HT-29 (cell line): ENCODE measurements around the gene ZIC4. TPM values are rescaled to one million over a fixed set of nuclear protein-coding genes. Genes with fewer than 3 reads are reported as not detected.

Experiments used
- DNase-seq: peaks from one replicate; pipeline ENCODE4 v3.0.0-alpha.2; 2015; ENCODE audit warnings: low spot score
- total RNA-seq: library from RNA; depleted of rRNA; stranded (reverse); fragments of >200 nt; shearing (Covaris generic); gene quantifications from 2 replicates; pipeline ENCODE4 v1.2.3, GENCODE V29; 2014

ZIC4 gene
- total RNA-seq, 1 experiment from 2014 or later = not detected

DNA sequence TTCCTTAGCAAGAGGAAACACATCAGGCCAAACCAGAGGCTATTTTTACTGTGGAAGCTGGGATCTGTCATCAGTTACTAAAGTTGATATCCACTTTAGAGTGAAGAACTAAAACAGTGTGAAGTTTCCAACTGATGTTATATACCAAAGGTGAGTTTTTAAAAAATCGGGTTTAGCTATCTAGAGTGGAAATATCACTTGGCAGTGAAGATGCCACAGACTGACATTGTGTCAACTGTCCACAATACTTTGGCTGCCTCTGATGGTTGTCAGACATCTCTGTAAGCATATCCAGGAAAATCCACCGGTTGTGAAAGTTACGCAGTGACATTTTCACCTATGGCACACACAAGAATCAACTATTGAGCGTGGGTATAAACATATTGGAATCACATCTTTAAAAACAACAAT, 12.0 kb upstream of the ZIC4 start:
- DNase-seq = no peak

DNA sequence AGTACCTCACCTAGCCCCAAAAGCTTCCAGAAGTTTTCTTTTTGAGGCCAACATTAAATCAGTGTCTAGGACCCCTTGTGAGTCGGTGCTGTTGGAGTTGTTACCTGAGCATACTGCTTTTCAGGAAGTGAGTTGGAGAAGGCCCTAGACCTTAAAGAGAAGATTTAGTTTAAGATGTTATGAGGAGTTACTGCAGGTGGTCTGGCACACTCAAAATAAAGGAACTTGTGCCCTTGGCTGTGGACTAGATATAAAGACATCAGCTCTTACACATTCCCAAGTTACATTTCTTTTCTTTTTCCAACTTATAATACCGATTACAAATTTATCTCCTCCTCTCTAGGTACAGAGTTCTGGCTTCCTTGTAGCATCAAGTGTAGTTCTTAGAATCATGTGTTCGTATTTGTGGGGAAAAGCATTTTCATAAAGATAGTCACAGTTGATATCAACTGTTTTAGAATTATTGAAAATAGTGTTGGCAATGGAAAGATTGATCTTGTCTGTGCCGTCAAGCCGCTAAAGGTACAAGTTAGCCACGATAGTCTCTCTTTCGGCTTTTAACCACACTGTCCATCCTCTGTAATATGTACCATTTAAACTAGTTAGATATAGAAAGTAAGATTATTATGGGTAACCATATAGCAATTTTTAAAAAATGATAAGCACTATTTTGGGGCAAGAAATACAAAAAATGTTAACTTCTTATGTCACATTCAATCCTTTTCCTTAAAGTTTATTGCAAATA, 11.4 kb upstream of the ZIC4 start:
- DNase-seq = no peak

DNA sequence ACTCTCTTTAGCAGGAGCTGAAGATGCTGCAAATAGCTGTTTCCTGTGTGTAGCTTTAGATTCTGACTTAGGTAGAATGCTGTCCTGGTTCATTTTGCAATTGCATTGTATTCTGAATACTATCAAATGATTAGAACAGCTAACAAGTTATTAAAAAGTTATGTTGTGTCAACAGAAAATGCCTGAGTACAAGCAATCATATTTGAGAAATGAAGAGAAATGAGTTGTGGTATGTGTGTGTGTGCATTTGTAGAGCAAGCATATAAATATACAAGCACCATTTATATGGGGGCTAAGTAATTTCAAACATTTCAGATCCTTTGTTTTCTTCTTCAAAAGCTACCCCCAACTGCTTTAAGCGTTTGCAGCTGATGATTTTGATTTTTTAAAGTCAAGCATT, 10.6 kb upstream of the ZIC4 start:
- DNase-seq = no peak

DNA sequence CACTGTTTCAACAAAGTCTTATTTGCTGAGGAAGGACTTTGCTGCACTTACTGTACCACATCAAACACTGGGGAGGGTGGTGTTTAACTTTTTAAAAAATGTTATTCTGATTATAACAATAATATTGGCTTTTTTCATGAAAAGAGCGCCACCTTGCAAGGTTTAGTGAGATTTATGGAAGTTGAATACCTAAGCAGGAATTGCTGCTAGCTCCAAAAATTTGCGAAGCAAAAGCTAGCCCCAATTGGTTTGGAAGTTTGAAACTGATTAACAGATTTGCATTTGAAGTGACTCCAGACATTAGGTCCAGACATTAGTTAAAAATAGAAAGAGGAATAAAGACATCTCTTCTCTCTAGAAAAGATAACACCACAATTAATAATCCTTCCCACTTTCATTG, 9.5 kb upstream of the ZIC4 start:
- no peak for DNase-seq

DNA sequence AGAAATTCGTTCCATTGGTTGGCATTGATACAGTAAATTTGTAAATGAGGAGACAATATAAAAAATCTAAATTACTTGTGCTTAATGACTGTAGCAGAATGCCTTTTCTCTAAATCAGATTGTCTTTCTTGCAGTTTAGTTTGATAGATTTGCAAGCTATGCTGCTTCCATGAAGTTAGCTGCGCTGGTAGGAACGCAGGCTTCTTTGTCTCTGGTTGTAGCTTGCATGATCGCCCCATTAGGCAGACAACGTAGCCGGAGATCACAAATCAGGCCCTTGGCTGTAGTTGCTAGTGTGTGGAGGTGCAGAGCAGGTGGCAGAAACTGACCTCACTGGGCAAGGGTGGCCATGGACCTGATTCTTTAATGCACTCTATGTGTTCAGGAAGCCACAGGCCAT, 8.9 kb upstream of the ZIC4 start:
- DNase-seq = no peak

DNA sequence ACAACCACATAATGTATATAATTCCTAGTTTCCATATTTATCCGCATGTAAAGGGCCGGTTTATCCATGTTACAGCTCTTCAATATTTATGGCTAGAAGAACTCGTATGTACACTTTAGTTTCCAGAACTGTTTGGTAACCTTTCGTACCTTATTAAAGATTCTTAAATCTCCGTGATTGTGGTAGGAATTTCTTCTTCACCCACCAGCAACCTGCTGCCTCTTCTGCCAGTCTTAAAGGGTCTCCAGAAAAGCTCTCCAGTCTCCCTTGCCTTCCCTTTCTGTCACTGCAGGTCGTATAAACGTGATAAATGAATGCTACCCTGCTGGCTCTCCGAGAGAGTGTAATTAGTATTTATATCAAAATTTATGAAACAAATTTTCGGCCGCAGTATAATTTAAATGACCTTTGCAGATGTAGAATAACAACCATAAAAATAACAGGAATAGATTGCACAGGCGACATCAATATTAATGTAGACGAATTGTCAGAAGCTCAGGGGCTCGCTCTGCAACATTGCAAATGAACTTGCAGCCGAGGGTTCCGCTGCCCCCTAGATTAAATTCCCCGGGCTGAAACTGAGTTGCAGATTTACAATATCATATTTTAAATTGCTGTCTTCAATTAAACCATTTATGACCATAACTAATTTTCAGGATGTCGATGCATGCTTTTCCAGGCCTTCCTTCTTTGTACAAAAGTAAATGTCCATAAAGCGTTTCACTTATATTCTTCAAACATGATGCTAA, 8.2 kb upstream of the ZIC4 start:
- no peak for DNase-seq

DNA sequence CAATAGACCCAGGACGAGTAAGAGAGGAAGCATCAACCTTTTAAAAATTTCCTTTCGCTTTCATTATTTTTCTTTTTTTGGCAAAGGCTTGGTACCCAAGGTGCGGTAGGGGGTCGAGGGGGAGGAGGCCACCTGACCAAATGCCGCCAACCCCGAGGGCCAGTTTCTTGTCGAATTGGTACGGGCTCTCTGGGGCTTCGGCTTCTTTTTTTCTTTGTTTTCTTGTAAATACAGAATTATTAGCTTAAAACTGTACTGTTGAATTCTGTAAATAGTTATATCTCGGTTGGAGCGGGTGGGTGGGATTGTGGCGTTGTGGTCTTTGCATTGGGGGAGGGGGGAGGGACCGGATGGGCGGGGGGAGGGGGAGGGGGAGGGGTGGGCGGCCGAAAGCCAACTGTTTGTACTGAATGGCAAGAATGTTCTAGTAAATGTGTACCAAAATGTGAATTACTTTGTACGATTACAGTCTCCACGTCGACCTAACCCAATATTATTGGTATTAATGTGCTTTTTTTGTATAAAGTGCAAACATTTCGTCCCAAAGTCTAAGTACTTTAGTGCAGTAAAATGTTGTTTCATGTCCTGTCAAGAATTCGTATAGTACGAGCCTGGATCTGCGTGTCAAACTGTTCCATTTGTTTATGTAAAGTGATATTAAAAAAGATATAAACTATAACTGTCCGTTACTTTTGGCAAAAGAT, 7.5 kb upstream of the ZIC4 start:
- DNase-seq = no peak

DNA sequence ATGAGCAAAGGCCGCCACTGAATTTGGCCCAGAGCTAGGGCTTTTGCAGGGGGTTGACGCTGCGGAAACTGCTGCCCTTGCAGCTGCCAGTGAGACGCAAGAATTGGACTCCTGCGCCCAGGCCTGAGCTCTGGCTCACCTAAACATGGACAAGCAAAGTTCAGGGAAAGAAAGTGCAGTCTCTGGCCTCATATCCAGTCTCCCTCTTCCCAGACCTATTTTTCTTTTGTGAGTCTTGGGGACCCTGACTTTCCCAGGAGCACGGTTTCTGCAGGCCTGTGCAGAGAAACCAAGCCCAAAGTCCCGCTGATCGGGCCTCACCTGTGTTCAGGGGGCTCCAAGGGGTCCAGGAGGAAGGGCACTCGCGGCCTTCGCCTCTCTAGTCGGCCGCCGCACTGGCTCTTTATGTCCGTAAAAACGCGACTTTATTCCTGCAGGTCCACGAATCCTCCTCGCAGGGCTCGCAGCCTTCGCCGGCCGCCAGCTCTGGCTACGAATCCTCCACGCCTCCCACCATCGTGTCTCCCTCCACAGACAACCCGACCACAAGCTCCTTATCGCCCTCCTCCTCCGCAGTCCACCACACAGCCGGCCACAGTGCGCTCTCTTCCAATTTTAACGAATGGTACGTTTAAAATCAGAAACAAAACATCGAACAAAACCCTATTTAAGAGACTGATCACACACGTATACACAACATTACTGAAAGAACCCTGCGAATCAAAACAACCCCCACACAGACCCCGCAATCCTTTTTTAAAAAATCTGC, 6.8 kb upstream of the ZIC4 start:
- no peak for DNase-seq

DNA sequence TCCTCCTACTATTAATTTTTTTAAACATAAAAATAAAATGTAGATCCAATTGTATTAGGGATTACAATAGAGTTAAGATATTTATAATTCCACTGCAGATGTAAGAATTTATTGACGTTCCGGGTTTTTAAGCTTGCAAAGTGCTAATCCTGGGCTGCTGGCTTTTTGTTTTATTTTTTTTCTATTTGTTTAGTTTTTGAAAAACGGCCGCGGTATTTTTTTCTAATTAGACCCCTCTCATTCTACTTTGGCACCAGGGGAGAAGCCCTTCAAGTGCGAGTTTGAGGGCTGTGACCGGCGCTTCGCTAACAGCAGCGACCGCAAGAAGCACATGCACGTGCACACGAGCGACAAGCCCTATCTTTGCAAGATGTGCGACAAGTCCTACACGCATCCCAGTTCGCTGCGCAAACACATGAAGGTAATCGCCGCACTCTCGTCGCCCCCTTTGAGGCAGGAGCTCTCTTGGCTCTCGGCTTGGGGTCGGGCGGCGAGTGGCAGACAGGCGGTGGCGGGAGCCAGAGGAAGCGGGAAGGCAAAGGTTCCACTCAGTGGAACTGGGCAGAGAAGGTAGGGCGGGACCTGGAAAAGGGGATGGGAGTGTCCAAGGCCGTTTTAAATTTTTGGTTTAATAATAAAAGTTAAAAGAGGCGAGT, 6.0 kb upstream of the ZIC4 start:
- no peak for DNase-seq

DNA sequence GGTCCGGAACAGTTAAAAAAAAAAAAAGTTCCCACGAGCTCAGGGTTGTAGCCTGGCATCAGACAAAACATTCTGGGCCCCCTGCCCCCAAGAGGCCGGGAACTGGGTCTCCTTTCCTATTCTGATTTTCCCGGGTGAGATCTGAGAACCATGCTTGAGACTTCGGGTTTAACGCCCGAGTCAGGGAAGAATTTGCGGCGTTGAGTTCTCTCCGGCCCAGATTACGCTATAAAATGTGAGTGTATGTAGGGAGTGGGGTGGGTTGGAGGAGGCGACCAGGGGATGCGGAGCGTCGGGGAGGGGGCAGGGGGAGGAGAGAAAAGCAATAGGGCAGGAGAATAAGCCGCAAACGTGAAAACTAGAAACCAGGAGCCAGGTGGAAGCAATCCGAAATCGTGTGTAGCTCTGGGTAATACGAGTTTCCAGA, 5.5 kb upstream of the ZIC4 start:
- no peak for DNase-seq

DNA sequence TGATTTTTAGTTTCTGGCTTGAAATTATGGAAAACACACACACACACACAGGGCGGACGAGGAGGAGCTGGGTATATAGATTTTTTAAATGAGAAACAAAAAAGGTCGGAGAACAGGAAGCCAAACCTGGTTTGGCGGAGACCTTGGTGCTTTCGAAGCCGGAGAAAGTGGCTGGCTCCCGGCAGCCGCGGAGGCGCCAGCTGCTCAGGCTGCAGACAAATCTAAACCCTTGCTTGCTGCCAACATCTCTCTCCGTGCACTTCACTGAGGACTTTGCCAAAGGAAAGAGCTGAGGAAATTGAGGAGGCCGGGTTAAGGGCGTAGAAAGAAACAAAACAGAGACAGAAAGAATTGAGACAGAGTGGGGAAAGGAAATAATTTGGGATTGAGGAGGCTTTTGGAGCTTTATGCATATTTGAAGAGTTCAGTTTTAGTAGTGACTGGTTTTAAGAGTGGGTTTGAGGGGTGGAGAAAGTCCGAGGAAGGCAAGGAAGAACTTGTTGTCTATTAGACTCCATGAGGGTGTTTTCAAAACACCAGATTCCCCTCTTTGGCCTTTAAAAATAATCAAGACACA, 5.0 kb upstream of the ZIC4 start:
- no peak for DNase-seq

DNA sequence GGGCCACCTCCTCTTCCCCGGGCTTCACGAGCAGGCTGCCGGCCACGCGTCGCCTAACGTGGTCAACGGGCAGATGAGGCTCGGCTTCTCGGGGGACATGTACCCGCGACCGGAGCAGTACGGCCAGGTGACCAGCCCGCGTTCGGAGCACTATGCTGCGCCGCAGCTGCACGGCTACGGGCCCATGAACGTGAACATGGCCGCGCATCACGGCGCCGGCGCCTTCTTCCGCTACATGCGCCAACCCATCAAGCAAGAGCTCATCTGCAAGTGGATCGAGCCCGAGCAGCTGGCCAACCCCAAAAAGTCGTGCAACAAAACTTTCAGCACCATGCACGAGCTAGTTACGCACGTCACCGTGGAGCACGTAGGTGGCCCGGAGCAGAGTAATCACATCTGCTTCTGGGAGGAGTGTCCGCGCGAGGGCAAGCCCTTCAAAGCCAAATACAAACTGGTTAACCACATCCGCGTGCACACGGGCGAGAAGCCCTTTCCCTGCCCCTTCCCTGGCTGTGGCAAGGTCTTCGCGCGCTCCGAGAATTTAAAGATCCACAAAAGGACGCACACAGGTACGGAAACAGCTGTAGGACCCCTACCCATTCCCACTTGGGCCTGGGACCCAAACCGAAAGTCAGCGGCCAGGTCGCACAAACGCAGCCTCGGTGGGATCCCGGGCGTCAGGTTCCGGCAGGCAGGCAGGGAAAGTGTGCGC, 4.3 kb upstream of the ZIC4 start:
- no peak for DNase-seq

DNA sequence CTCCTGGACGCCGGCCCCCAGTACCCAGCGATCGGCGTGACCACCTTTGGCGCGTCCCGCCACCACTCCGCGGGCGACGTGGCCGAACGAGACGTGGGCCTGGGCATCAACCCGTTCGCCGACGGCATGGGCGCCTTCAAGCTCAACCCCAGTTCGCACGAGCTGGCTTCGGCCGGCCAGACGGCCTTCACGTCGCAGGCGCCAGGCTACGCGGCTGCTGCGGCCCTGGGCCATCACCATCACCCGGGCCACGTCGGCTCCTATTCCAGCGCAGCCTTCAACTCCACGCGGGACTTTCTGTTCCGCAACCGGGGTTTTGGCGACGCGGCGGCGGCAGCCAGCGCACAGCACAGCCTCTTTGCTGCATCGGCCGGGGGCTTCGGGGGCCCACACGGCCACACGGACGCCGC, 3.8 kb upstream of the ZIC4 start:
- no peak for DNase-seq

DNA sequence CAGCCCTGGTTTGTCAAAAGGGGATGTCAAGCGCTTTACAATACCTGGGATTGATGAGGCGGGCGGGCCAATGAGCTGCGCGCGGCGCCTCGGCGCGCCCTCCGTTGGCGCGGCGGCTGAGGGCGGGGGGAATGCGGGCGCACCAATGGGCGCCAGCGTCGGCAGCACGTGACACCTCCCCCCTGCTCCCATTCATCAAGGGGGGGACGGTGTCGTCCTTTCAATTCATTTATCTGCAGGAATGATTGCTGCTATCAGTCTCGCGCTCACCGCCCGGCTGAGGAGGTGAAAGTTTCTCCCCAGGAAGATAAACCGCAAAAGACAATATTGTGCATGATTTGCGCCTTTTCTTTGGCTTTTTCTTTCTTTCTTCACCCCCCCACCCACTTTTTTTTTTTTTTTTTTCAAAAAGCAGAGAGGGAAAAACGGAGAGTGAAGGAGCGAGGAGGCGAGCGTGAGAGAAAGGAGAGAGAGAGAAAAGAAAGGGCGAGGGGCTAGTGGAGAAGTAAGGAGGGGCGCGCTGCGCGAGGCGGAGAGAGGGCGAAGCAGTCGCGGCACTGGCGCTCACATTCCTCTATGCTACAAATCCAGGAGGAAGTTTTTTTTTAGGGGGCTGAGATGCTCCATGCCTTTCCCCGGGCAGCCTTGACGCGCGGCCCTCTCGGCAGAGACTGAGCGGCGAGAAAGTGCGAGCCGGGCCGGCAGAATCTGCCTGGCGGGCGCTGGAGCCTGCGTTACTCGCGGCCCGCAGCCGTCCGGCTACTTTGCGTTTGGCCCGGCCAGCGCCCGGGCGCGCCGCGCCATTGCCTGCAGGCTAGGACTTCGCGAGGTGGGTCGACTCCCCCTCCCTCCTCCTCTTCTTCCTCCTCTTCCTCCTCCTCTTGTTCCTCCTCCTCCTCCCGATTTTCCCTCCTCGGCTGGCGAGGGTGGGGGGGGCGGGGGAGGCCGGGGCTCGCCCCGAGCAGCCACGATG, 3.1 kb upstream of the ZIC4 start, which contains the start of gene ZIC1:
TSS of gene ZIC1 (plus strand) at position 223 of the 973 bp plus-strand sequence. CDS start at position 971, 748 bp downstream.
- no peak for DNase-seq

DNA sequence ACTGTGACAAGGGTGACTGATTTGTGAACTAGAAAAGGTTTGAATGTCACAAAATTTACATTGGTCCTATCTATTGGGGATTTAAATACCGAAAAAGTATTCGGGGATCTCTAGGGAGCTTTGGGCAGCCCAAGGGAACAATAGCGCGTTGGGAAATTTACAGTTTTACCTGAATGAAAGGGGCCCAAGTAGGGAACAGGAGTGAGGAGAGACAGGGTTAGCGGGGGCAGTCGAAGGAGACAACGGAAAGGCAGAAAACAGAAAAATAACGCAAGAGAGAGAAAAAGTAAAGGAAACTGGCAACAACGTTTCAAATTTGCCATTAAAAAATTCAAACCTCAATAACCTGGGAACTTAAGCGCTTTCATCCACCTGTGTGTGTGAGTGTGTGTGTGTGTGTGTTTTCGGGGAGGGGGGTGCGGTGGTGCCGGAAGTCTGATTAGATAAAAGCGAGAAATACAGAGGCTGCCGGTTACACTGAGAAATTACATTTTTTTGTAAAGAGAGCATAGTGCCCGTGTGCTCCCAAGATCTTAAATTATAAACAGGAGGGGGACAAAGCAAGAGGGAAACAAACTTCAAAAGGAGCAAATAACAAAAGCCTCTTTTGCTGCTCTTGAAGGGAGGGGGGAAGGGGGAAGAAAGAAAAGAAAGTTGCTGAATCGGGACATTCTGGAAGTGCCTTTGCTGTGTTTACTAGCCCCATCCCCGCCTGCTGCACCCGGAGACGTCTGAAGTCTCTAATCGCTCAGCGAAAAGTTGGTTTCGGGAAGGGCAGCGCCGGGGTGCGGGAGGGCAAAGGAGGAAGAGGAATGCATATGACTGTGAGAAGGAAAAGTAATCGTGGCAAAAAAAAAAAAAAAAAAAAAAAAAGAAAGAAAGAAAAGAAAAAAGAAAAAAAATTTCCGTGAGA, 2.1 kb upstream of the ZIC4 start:
- DNase-seq = no peak

DNA sequence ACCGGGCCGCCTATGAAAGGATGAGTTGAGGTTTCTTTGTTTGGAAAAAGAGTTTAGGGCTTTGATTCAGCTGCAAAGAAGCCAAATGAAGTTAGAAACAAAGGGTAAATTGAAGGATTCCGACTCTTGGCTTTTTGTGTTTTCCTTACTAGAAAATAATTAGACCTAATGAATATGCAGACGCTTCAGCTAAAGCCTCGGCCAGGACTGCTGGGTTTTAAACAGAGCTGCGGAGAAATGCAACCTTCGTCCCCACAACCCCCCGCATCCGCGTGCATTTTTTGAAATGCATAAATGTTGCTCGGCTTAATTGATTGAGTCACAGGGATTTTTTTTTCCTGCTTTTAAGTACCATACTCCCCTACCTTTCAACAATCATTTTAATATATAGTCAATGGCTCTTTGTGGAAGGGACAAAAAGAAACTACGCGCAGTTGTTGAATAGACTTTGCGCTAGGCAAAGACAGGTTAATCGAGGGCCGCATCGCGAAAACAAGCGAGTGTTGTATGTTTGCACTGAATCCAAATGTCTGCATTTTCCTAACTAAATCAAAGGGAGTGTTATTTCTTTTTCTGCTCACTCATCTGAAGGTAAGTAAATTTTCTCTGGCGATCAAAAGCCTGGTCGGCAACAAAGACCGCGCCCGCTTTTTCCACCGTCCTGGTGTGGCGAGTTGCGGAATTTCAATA, 1.3 kb upstream of the ZIC4 start:
- no peak for DNase-seq

DNA sequence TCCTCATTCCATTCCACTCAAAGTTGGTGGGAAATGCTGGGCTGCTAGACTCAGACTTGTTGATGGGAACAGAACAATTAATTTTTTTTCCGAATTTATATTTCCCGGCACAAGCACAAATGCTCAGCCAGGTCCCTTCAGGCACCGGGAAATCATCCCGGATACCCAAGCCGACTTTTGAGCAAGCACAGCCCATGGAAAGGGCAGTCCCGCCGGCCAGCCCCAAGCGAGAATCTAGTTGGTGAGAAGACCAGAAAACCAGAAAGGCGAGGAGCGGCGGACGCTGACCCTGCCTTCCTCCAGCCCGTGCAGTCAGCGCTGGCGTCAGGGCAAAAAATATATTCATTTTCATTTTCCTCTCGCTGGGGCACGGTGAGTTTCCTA, 763 bp upstream of the ZIC4 start:
- DNase-seq = no peak
